ENCODE data around the gene PLCH1.

PLCH1 gene

DNA sequence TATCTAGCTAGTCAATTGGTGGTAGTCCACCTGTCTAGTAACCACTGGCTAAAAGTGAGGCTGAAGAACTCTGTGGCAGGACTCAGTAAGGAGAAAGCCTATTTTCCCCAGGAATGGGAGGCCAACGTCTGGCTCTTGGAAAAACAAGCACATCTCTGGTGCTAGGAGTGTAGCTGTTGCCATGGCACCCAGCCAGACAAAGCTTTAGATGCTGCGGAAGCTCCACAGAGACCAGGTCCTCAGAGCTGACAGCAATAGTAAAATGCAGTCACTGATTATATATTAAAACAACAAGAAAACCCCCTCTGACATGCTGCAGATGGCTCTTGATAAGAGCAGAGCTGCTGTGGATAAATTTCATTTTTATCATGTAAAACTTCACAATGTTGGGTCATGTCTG, 326.5 kb downstream of the PLCH1 start:
- no peak for DNase-seq (ENCODE audit: extremely low spot score)
- ChIA-PET POLR2A (no interaction called here), CTCF (no interaction called here)
- TF ChIP-seq LEF1 (IDR thresholded peaks at IDR 0.05; ENCODE audit: borderline replicate concordance) (no peak), HDGF (IDR thresholded peaks at IDR 0.05; ENCODE audit: borderline replicate concordance) (no peak), FOXA1 (IDR thresholded peaks at IDR 0.05) (no peak), FOXK2 (IDR thresholded peaks at IDR 0.05) (no peak), CTBP1 (IDR thresholded peaks at IDR 0.05; ENCODE audit: borderline replicate concordance) (no peak), BHLHE40 (IDR thresholded peaks at IDR 0.05; ENCODE audit: borderline replicate concordance) (no peak), L3MBTL2 (conservative IDR thresholded peaks at IDR 0.05) (no peak), SP1 (IDR thresholded peaks at IDR 0.05) (no peak), TARDBP (IDR thresholded peaks at IDR 0.05) (no peak), ARNT (IDR thresholded peaks at IDR 0.05) (no peak), SUZ12 (IDR thresholded peaks at IDR 0.05) (no peak), FOXM1 (IDR thresholded peaks at IDR 0.05; ENCODE audit: borderline replicate concordance) (no peak), ZNF384 (IDR thresholded peaks at IDR 0.05) (no peak), NFRKB (IDR thresholded peaks at IDR 0.05) (no peak), ELF4 (IDR thresholded peaks at IDR 0.05) (no peak)
- TF ChIP-seq, protein P1, sequence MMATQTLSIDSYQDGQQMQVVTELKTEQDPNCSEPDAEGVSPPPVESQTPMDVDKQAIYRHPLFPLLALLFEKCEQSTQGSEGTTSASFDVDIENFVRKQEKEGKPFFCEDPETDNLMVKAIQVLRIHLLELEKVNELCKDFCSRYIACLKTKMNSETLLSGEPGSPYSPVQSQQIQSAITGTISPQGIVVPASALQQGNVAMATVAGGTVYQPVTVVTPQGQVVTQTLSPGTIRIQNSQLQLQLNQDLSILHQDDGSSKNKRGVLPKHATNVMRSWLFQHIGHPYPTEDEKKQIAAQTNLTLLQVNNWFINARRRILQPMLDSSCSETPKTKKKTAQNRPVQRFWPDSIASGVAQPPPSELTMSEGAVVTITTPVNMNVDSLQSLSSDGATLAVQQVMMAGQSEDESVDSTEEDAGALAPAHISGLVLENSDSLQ (IDR thresholded peaks at IDR 0.05) = no peak

DNA sequence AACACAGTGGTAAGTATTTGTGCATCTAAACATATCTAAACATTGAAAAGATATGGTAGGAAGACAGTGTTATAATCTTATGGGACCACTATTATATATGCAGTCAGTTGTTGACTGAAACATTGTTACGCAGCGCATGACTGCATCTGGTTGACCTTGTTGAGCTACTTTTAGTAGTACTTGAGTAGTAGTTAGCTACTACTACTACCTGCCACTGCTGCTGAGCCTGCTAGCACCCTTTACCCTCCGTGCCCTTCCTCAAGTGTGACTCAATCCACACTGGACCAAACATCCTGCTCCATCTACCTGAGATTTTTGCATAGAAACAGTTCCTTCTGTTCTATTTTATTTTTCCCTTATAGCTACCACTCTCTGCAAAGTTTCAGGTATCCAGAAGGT, 327.8 kb downstream of the PLCH1 start:
- ChIA-PET POLR2A (no interaction called here), CTCF (no interaction called here)
- no peak for TF ChIP-seq ZNF384 (IDR thresholded peaks at IDR 0.05)
- TF ChIP-seq NFRKB (IDR thresholded peaks at IDR 0.05) = no peak
- TF ChIP-seq HDGF (IDR thresholded peaks at IDR 0.05; ENCODE audit: borderline replicate concordance) = no peak
- no peak for TF ChIP-seq FOXM1 (IDR thresholded peaks at IDR 0.05; ENCODE audit: borderline replicate concordance)
- no peak for TF ChIP-seq BHLHE40 (IDR thresholded peaks at IDR 0.05; ENCODE audit: borderline replicate concordance)
- no peak for TF ChIP-seq SUZ12 (IDR thresholded peaks at IDR 0.05)
- no peak for TF ChIP-seq ARNT (IDR thresholded peaks at IDR 0.05)
- no peak for TF ChIP-seq SP1 (IDR thresholded peaks at IDR 0.05)
- no peak for TF ChIP-seq CTBP1 (IDR thresholded peaks at IDR 0.05; ENCODE audit: borderline replicate concordance)
- TF ChIP-seq FOXK2 (IDR thresholded peaks at IDR 0.05) = no peak
- no peak for TF ChIP-seq LEF1 (IDR thresholded peaks at IDR 0.05; ENCODE audit: borderline replicate concordance)
- no peak for DNase-seq (ENCODE audit: extremely low spot score)

DNA sequence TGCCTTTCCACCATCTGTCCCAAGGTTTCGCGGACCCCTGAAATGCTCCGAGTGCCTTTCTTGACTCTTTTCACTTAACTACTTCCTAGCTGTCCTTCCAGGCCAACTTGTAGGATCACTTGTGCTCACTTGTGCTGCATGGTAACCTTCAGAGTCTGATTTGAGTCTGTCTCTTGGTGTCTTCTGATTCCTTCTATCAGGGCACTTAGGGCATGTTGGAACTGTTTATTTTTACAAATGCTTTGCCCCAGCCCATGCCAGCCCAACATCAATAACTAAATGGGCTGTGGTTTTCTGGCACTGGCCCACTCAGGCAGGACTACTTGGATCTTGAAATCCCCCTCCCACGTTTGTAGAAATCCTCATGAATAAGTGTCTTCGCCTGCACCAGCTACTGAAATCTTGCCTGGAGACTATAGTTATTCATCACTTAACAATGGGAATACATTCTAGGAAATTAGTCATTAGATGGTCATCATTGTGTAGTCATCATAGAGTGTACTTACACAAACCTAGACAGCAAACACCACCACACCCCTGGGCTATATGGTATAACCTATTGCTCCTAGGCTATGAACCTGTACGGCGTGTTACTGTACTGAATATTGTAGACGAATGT, 328.3 kb downstream of the PLCH1 start:
- DNase-seq (ENCODE audit: extremely low spot score) = no peak
- POLR2A ChIA-PET = no interaction called here
- CTCF ChIA-PET = no interaction called here
- TF ChIP-seq NFRKB (IDR thresholded peaks at IDR 0.05) = no peak
- no peak for TF ChIP-seq ARNT (IDR thresholded peaks at IDR 0.05)
- TF ChIP-seq FOXK2 (IDR thresholded peaks at IDR 0.05) = no peak
- no peak for TF ChIP-seq ZNF384 (IDR thresholded peaks at IDR 0.05)
- no peak for TF ChIP-seq CTBP1 (IDR thresholded peaks at IDR 0.05; ENCODE audit: borderline replicate concordance)
- TF ChIP-seq TARDBP (IDR thresholded peaks at IDR 0.05) = no peak
- no peak for TF ChIP-seq SUZ12 (IDR thresholded peaks at IDR 0.05)
- no peak for TF ChIP-seq LEF1 (IDR thresholded peaks at IDR 0.05; ENCODE audit: borderline replicate concordance)
- no peak for TF ChIP-seq L3MBTL2 (conservative IDR thresholded peaks at IDR 0.05)

DNA sequence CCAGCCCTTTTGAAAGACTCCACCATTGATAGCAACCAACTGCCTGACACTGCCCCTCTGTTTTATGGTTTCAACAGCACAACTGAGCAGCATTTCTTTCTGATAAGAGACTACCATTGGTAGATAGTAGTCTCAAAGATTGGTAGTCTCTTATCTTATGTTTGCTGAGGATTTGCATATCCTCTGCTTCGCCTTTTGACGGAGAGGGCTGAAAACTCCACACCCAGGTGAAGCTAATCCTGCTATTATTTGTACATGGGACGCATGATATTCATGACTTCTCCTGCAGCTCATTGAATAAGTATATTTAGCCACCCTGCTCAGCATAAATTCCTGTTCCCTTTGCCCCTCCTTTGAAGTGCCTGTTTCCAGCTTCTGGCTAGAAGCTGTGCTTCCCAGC, 332.0 kb downstream of the PLCH1 start:
- CTCF ChIA-PET = no interaction called here

DNA sequence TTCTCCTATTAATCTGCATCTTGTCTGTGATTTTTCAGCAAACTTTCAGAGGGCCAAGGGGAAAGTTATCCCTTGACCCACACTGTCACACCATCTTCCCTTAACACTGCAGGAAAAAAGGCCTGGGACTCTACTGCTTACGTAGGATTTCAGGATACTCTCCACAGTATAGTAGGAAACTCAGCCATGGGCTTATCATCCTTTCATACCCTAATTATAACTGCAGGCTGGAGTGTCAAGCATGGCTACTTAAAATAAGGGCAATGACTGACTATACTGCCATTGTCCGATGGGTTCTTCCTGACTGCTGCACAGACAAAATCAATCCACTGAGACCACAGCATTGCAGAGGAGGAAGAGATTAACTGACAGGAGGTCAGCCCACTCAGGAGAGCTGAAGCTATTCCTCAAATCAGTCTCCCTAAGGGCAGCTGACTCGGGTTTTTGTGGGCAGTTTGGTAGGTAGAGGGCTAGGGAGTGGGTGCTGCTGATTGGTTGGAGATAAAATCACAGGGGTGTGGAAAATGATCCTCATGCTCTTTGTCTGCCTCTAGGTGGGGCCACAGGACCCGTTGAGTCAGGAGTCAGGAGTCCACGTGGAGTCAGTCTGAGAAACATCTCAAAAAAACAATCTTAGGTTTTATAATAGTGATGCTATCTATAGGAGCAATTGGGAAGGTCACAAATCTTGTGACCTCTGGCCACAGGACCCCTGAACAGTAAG, 333.2 kb downstream of the PLCH1 start:
- TF ChIP-seq ELF4 (IDR thresholded peaks at IDR 0.05) = no peak
- TF ChIP-seq, protein P1 (IDR thresholded peaks at IDR 0.05) = no peak
- TF ChIP-seq SUZ12 (IDR thresholded peaks at IDR 0.05) = no peak
- TF ChIP-seq ZNF384 (IDR thresholded peaks at IDR 0.05) = no peak
- TF ChIP-seq LEF1 (IDR thresholded peaks at IDR 0.05; ENCODE audit: borderline replicate concordance) = no peak
- no peak for TF ChIP-seq BHLHE40 (IDR thresholded peaks at IDR 0.05; ENCODE audit: borderline replicate concordance)
- no peak for TF ChIP-seq FOXK2 (IDR thresholded peaks at IDR 0.05)
- TF ChIP-seq FOXA1 (IDR thresholded peaks at IDR 0.05) = no peak
- TF ChIP-seq CTBP1 (IDR thresholded peaks at IDR 0.05; ENCODE audit: borderline replicate concordance) = no peak
- no peak for TF ChIP-seq ARNT (IDR thresholded peaks at IDR 0.05)
- TF ChIP-seq L3MBTL2 (conservative IDR thresholded peaks at IDR 0.05) = no peak
- TF ChIP-seq FOXM1 (IDR thresholded peaks at IDR 0.05; ENCODE audit: borderline replicate concordance) = no peak
- TF ChIP-seq HDGF (IDR thresholded peaks at IDR 0.05; ENCODE audit: borderline replicate concordance) = no peak
- no peak for TF ChIP-seq SP1 (IDR thresholded peaks at IDR 0.05)
- no peak for TF ChIP-seq TARDBP (IDR thresholded peaks at IDR 0.05)
- TF ChIP-seq NFRKB (IDR thresholded peaks at IDR 0.05) = no peak
- POLR2A ChIA-PET = no interaction called here
- no peak for DNase-seq (ENCODE audit: extremely low spot score)
- CTCF ChIA-PET = interaction anchor here (0.6 kb wide), 1 partner anchor 508 kb away, joined by 3 read pairs; no protein-coding TSS in a partner anchor

More for the DNA sequence above, 332.0 kb downstream of the PLCH1 start:
- no peak for DNase-seq (ENCODE audit: extremely low spot score)
- TF ChIP-seq NFRKB (IDR thresholded peaks at IDR 0.05) = no peak
- no peak for TF ChIP-seq FOXK2 (IDR thresholded peaks at IDR 0.05)
- no peak for TF ChIP-seq HDGF (IDR thresholded peaks at IDR 0.05; ENCODE audit: borderline replicate concordance)
- TF ChIP-seq ELF4 (IDR thresholded peaks at IDR 0.05) = no peak
- no peak for TF ChIP-seq CTBP1 (IDR thresholded peaks at IDR 0.05; ENCODE audit: borderline replicate concordance)
- TF ChIP-seq SP1 (IDR thresholded peaks at IDR 0.05) = no peak
- no peak for TF ChIP-seq BHLHE40 (IDR thresholded peaks at IDR 0.05; ENCODE audit: borderline replicate concordance)
- TF ChIP-seq LEF1 (IDR thresholded peaks at IDR 0.05; ENCODE audit: borderline replicate concordance) = no peak
- TF ChIP-seq ZNF384 (IDR thresholded peaks at IDR 0.05) = no peak
- TF ChIP-seq FOXM1 (IDR thresholded peaks at IDR 0.05; ENCODE audit: borderline replicate concordance) = no peak
- TF ChIP-seq L3MBTL2 (conservative IDR thresholded peaks at IDR 0.05) = no peak
- TF ChIP-seq FOXA1 (IDR thresholded peaks at IDR 0.05) = no peak
- TF ChIP-seq, protein P1 (IDR thresholded peaks at IDR 0.05) = no peak
- no peak for TF ChIP-seq TARDBP (IDR thresholded peaks at IDR 0.05)
- POLR2A ChIA-PET = no interaction called here
